Measurements from ENCODE around the gene DOC2A.

Gene DOC2A

GRCh38 chr16:29973384-29974246, 37.2 kb downstream of the DOC2A start, which contains the start of gene TAOK2 (continued):
- TF ChIP-seq ZNF18 (tag by site-specific recombination; IDR thresholded peaks at IDR 0.05) (no peak), ZNF416 (tag by site-specific recombination; IDR thresholded peaks at IDR 0.05) (no peak), ZBTB48 (tag by site-specific recombination; IDR thresholded peaks at IDR 0.05) (no peak), ZBTB49 (tag by site-specific recombination; IDR thresholded peaks at IDR 0.05; ENCODE audit: low read depth) (no peak), ZNF26 (tag by site-specific recombination; IDR thresholded peaks at IDR 0.05) (no peak), ZNF214 (tag by site-specific recombination; IDR thresholded peaks at IDR 0.05; ENCODE audit: borderline replicate concordance) (no peak), ZFP37 (tag by site-specific recombination; IDR thresholded peaks at IDR 0.05) (no peak), ZBTB6 (tag by site-specific recombination; IDR thresholded peaks at IDR 0.05) (no peak), ZSCAN30 (tag by site-specific recombination; IDR thresholded peaks at IDR 0.05) (peak; percentile 14; the same call in 1 of the 2 replicates), ZNF529 (tag by site-specific recombination; IDR thresholded peaks at IDR 0.05; ENCODE audit: insufficient replicate concordance) (no peak), ZNF132 (tag by site-specific recombination; IDR thresholded peaks at IDR 0.05; ENCODE audit: borderline replicate concordance) (no peak), EGR2 (tag by site-specific recombination; IDR thresholded peaks at IDR 0.05; ENCODE audit: low read depth) (peak; percentile 69), ZNF777 (tag by site-specific recombination; IDR thresholded peaks at IDR 0.05; ENCODE audit: borderline replicate concordance) (no peak), ZNF202 (tag by site-specific recombination; IDR thresholded peaks at IDR 0.05; ENCODE audit: borderline replicate concordance) (no peak), BCL11B (tag by site-specific recombination; IDR thresholded peaks at IDR 0.05; ENCODE audit: low read depth) (peak; percentile 64), PRDM1 (tag by site-specific recombination; IDR thresholded peaks at IDR 0.05) (no peak), ZNF302 (tag by site-specific recombination; IDR thresholded peaks at IDR 0.05; ENCODE audit: low read depth) (no peak), ZNF354C (tag by site-specific recombination; IDR thresholded peaks at IDR 0.05; ENCODE audit: borderline replicate concordance, low read depth) (no peak), ZNF560 (tag by site-specific recombination; IDR thresholded peaks at IDR 0.05; ENCODE audit: borderline replicate concordance) (no peak; the same call in 1 of the 2 replicates), SP3 (tag by site-specific recombination; IDR thresholded peaks at IDR 0.05) (peak; percentile 95), ZNF37A (tag by site-specific recombination; IDR thresholded peaks at IDR 0.05) (no peak), ZNF140 (tag by site-specific recombination; IDR thresholded peaks at IDR 0.05) (no peak), ZNF518A (tag by site-specific recombination; conservative IDR thresholded peaks at IDR 0.05; ENCODE audit: low read depth) (no peak; the same call in 1 of the 2 replicates), YY1 (tag by site-specific recombination; IDR thresholded peaks at IDR 0.05) (peak; percentile 73), ZNF514 (tag by site-specific recombination; IDR thresholded peaks at IDR 0.05) (no peak)
